GM12872 (cell line): ENCODE measurements around the gene SLC25A43.

Source experiments
- CTCF ChIP-seq: IDR thresholded peaks from 3 replicates; pipeline ENCODE4 v1.5.1; 2011; ENCODE audit warnings: low read depth, mild to moderate bottlenecking, low read length, moderate library complexity; ENCODE audit not compliant: insufficient read depth

SLC25A43 gene

GRCh38 chrX:119488749-119489148, 89.6 kb downstream of the SLC25A43 start:
- TF ChIP-seq CTCF = peak; percentile 49

- TF ChIP-seq CTCF = no peak
Observed at GRCh38 chrX:119489212-119490074, 90.3 kb downstream of the SLC25A43 start.

- no peak for TF ChIP-seq CTCF
Observed at GRCh38 chrX:119492463-119492862, 93.3 kb downstream of the SLC25A43 start.

GRCh38 chrX:119495734-119496726, 96.9 kb downstream of the SLC25A43 start:
- TF ChIP-seq CTCF = no peak

- no peak for TF ChIP-seq CTCF
Observed at GRCh38 chrX:119497185-119497584, 98.0 kb downstream of the SLC25A43 start.

- TF ChIP-seq CTCF = no peak
Observed at GRCh38 chrX:119500061-119500800, 101.1 kb downstream of the SLC25A43 start.

- no peak for TF ChIP-seq CTCF
Observed at GRCh38 chrX:119501511-119502148, 102.5 kb downstream of the SLC25A43 start.
